Osteocyte (in vitro differentiated cells): ENCODE measurements around the gene NENF. TPM values are rescaled to one million over a fixed set of nuclear protein-coding genes. Genes with fewer than 3 reads are reported as not detected.

Source experiments
- DNase-seq: peaks from one replicate; pipeline ENCODE4 v3.0.0; 2021; ENCODE audit warnings: mixed read lengths; ENCODE audit not compliant: unreplicated experiment; ENCODE audit errors: extremely low spot score
- H3K27ac Mint-ChIP-seq: one replicate; pipeline ENCODE4 v1.8.0; 2021; ENCODE audit warnings: mild to moderate bottlenecking, mixed read lengths; ENCODE audit not compliant: unreplicated experiment
- H3K27me3 Mint-ChIP-seq: one replicate; pipeline ENCODE4 v1.8.0; 2021; ENCODE audit warnings: mixed read lengths; ENCODE audit not compliant: unreplicated experiment
- H3K36me3 Mint-ChIP-seq: one replicate; pipeline ENCODE4 v1.8.0; 2021; ENCODE audit warnings: mixed read lengths; ENCODE audit not compliant: unreplicated experiment
- H3K4me1 Mint-ChIP-seq: one replicate; pipeline ENCODE4 v1.8.0; 2021; ENCODE audit warnings: mixed read lengths; ENCODE audit not compliant: unreplicated experiment
- H3K4me3 Mint-ChIP-seq: one replicate; pipeline ENCODE4 v1.8.0; 2021; ENCODE audit warnings: mild to moderate bottlenecking, moderate library complexity, mixed read lengths; ENCODE audit not compliant: unreplicated experiment
- H3K9me3 Mint-ChIP-seq: one replicate; pipeline ENCODE4 v1.8.0; 2021; ENCODE audit warnings: mixed read lengths; ENCODE audit not compliant: unreplicated experiment
- total RNA-seq: library from RNA; stranded (reverse); gene quantifications from 2 replicates; pipeline ENCODE4 v1.2.1, GENCODE V29; 2021
- TF ChIP-seq, protein P1 (sequence below): fragments of 200-600 bp; sonication (generic); IDR thresholded peaks from 2 replicates; pipeline ENCODE4 v1.5.0; 2021; ENCODE audit warnings: antibody characterized with exemption, mild to moderate bottlenecking, moderate library complexity

Gene NENF
- total RNA-seq, 1 donor from 2014 or later: 55.9 TPM

DNA sequence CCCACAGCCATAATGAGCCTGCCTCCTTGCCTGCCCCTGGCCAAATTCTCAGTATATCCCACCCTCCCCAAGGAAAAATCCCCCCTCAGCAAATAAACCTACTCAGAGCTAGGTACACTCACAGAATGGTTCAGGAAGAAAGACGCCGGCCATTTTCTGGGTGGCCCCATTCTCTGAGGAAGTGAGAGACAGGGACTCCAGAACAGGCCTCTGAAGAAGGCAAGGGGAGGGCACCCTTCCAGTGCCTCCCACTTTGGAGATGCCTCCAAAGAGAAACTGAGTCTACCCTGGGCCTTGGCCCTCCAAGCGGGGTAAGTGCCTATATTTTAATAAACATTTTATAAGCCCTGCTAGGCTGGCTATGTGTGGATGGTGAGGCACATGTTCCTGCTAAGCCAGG lies 20.3 kb upstream of the NENF start:
- no peak for DNase-seq
- no peaks in the 10 kb centered on the region for H3K9me3 Mint-ChIP-seq
- H3K36me3 Mint-ChIP-seq: peaks cover 20% of the 10 kb centered on the region
- no peaks in the 10 kb centered on the region for H3K27me3 Mint-ChIP-seq
- TF ChIP-seq, protein P1, sequence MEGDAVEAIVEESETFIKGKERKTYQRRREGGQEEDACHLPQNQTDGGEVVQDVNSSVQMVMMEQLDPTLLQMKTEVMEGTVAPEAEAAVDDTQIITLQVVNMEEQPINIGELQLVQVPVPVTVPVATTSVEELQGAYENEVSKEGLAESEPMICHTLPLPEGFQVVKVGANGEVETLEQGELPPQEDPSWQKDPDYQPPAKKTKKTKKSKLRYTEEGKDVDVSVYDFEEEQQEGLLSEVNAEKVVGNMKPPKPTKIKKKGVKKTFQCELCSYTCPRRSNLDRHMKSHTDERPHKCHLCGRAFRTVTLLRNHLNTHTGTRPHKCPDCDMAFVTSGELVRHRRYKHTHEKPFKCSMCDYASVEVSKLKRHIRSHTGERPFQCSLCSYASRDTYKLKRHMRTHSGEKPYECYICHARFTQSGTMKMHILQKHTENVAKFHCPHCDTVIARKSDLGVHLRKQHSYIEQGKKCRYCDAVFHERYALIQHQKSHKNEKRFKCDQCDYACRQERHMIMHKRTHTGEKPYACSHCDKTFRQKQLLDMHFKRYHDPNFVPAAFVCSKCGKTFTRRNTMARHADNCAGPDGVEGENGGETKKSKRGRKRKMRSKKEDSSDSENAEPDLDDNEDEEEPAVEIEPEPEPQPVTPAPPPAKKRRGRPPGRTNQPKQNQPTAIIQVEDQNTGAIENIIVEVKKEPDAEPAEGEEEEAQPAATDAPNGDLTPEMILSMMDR: no peak
- no peak overlapping the region for H3K4me3 Mint-ChIP-seq
- no peak overlapping the region for H3K27ac Mint-ChIP-seq
- peaks cover 18% of the 10 kb centered on the region for H3K4me1 Mint-ChIP-seq

DNA sequence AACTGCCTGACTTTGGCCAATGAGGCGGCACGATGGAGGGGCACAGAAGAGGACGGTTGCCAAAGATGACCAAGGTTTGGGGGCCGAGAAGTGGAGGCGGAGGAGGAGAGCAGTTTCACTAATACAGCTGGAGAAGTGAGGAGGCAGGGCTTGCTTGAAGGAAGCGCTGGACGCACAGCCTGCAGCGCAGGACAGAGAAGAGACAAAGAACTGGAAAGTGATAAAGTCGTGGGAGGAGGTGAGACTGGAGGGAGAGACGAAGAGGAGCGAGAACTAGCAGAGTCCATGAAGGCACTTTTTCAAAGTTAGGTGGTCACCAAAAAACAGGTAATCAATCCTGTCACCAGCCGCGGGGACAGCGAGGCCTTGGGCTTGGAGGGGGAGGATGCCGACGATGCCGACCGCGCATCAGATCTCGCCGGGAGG lies 18.8 kb upstream of the NENF start:
- H3K27ac Mint-ChIP-seq: peak overlapping the region; percentile 1
- H3K4me1 Mint-ChIP-seq: peaks cover 18% of the 10 kb centered on the region
- TF ChIP-seq, protein P1: no peak
- peak overlapping the region; percentile 100 for H3K4me3 Mint-ChIP-seq
- no peaks in the 10 kb centered on the region for H3K27me3 Mint-ChIP-seq
- H3K36me3 Mint-ChIP-seq: peaks cover 12% of the 10 kb centered on the region
- DNase-seq: no peak
- no peaks in the 10 kb centered on the region for H3K9me3 Mint-ChIP-seq

DNA sequence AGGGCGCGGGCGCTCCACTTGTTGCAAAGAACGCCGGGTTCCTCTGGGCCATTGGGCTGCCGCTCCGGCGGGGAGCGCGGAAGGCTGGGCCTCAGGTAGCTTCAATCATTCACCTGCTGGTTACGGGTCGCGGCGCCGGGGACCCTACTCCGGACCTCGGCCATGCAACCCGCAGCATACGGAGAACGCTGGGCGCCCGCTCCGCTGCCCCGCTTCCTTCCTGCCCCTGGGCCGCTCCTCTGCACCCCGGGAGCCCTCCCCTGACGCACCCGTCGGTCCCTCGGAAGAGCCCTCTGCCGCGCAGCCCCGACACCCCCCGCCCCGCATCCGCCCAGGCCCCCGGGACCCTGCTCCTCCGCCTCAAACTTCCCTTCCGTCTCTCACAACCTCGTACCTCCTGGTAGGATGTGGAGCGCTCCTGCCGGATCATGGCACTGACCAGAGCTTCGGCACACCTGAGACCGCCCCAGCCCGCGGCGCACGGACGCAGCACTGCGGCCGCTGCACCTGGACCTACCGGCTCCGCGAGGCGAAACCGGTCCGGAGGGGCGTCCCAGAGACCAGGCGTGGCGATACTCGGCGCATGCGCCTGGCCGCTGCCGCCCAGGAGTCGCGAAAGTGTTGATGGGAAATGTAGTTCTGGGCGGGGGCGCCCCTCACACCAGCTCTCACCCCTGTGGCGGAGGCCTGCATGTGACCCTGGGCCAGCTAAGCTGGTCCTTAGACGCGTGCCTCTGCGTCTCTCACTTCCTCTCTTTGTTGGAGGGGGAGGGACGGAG lies 18.2 kb upstream of the NENF start, which contains the start of gene PACC1:
TSS of gene PACC1 (minus strand) at position 559 of the 779 bp plus-strand sequence. CDS start at position 430, 129 bp downstream.
- Mint-ChIP-seq H3K36me3 (peaks cover 6% of the 10 kb centered on the region), H3K4me1 (peaks cover 18% of the 10 kb centered on the region), H3K9me3 (no peaks in the 10 kb centered on the region), H3K27me3 (no peaks in the 10 kb centered on the region), H3K4me3 (peak within 1 kb of the TSS; percentile 100), H3K27ac (peak within 1 kb of the TSS; percentile 77)
- TF ChIP-seq, protein P1: no peak
- peak; percentile 94 for DNase-seq

DNA sequence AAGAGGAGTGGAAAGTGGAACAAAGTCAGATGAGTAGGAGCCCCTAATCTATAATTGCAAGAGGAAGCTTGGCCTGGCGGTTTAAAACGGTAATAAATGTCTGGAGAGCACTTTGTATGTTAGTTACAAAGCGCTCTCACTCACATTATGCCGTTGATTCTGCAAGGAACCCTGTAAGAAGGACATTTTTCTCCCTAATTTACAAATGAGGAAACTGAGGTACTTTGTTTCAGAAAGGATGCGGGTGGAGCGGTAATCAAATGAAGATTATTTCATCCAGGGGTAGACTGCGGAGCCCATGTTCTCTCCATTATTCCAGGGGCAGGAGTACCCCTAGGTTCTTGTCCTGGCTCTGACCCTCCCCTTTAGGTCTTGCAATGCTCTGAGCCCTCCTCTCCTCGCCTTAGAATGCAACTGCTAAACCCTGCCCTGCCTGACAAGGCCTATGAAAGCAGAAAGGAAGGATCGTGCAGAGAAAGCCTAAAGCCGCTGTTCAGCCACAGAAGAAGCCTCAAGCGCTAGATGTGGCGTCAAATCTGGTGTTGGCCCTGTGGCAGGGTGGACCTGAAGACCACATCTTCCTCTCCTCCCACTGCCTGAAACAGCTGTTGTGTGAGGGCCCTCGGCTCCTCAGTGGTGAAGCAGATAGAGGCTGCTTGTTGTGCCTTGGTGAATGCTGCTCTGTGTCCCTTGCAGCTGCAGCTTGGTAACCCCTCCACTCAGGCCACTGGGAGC lies 17.4 kb upstream of the NENF start:
- Mint-ChIP-seq H3K27me3 (no peaks in the 10 kb centered on the region), H3K9me3 (no peaks in the 10 kb centered on the region), H3K27ac (peak overlapping the region; percentile 77), H3K4me1 (peaks cover 18% of the 10 kb centered on the region), H3K4me3 (peak overlapping the region; percentile 100), H3K36me3 (peaks cover 3% of the 10 kb centered on the region)
- DNase-seq: no peak
- TF ChIP-seq, protein P1: no peak

DNA sequence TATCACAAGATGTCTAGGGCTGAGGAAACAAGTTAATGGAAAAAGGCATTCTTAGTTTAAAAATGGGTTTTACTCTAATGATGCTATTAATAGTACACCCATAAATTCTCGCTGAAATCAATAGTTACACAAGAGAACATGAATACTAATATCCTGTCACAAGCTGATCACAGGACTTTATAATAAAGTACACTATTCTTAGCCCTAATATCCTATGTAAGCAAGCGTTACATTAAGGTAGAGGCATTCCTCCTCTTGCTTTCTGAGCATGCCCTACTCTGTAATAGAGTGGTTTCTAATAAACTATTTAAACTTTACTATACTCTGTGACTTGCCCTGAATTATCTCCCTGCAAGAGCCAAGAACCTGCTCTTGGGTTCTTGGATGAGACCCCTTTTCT lies 11.6 kb upstream of the NENF start:
- no peak for DNase-seq
- no peaks in the 10 kb centered on the region for H3K4me1 Mint-ChIP-seq
- no peak overlapping the region for H3K4me3 Mint-ChIP-seq
- TF ChIP-seq, protein P1: no peak
- H3K27me3 Mint-ChIP-seq: peaks cover 24% of the 10 kb centered on the region
- H3K27ac Mint-ChIP-seq: no peak overlapping the region
- no peaks in the 10 kb centered on the region for H3K36me3 Mint-ChIP-seq
- H3K9me3 Mint-ChIP-seq: no peaks in the 10 kb centered on the region
